LNCaP clone FGC (cell line): Measurements from ENCODE around the gene ACTR1A.
A peak's percentile ranks its signal among the peaks of the same experiment; 100 is the strongest.
"Not testable (repeated sequence)": the region's sequence is repeated elsewhere in the genome, so short reads cannot be mapped to it uniquely, and the experiment has no call there.

ENCODE experiments used
- DNase-seq: peaks from one replicate; pipeline ENCODE4 v3.0.0-alpha.2; 2011; ENCODE audit warnings: low read depth
- H3K4me3 ChIP-seq: 2 replicates; pipeline ENCODE4 v1.5.1; 2011; ENCODE audit warnings: mild to moderate bottlenecking, low read depth, low read length, control low read depth
- CTCF ChIP-seq: IDR thresholded peaks from 2 replicates; pipeline ENCODE4 v1.5.1; 2012; ENCODE audit warnings: mild to moderate bottlenecking; ENCODE audit not compliant: control insufficient read depth, insufficient read depth; ENCODE audit errors: extremely low read depth

The ACTR1A gene

DNA sequence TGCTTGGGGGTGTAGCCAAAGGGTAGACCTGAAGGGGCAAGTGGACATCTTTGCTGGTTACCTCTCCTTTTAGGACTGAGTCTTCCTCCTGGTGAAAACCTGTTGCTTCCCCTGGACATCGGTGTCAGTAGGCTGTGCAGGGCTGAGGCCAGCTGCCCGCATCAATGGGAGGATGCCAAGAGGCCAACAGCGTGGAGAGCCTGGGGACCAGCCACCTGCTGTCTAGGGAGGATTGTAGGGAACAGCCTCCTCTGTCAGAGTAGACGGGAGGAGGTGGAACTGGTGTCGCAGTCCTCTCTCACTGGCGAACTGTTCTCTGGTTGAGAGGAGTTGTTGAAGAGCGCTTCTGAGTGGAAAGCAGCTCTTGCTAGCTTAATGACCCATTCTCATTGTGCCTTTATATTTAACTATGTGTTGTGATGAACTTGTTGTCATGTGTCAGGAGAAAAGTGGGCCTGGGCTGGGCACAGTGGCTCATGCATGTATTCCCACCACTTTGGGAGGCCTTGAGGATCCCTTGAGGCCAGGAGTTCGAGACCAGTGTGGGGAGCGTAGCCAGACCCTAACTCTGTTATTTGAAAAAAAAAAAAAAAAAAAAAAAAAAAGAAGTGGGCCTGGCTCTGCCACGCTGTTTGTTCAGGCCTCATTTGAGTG is 3.1 kb upstream of the ACTR1A start:
- no peak for TF ChIP-seq CTCF
- peak overlapping the region; percentile 83; the same call in 1 of the 2 replicates for H3K4me3 ChIP-seq
- no peak for DNase-seq

GRCh38 chr10:102504976-102505300 is 2.4 kb upstream of the ACTR1A start:
- TF ChIP-seq CTCF, result no peak
- DNase-seq, result no peak
- H3K4me3 ChIP-seq, result peak overlapping the region; percentile 83

- no peak for TF ChIP-seq CTCF
- DNase-seq, result no peak
- H3K4me3 ChIP-seq, result peak overlapping the region; percentile 83
Observed at GRCh38 chr10:102504179-102504975, 1.9 kb upstream of the ACTR1A start.

DNA sequence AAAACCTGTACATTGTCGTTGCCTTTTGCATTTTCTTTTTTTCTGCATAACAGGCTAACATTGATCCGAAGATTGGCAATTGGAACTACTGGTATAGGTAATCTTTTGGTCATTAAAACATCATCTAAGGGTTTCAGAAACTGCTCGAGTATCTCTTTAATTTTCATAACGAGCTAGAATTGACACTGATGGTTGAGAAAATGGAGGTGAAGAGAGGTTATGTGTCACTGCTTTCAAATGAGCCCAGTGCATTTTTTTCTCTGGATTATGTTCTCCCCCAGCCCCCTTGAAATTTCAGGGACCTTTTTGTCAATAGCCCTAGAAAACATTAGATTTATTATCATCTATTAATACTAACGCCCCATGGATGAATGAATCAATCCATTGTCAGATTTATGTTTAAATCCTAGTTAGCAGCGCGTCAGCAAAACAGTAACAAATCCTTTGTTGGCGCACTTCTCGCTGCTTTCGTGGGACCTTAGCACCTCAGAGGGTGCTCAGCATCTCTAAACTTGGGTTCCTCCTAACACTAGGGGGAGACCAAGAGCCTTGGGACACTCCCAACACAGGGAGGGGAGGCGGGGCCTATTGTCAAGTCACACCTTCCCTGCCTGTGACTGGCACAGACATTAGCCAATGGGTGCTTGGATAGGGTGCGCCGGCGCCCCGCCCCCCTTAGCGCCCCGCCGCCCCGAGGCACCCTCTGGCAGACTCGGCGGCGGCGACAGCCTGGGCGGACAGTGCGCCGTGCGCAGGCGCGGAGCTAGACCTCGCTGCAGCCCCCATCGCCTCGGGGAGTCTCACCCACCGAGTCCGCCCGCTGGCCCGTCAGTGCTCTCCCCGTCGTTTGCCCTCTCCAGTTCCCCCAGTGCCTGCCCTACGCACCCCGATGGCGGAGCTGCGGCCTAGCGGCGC is 1.0 kb upstream of the ACTR1A start, which contains the start of gene SUFU:
SUFU (plus strand) TSS at position 709 of the 915 bp plus-strand sequence; CDS start at position 890, 181 bp downstream.
- peak; percentile 84 for TF ChIP-seq CTCF
- DNase-seq, result peak; percentile 94
- H3K4me3 ChIP-seq, result peak within 1 kb of the TSS; percentile 83

- DNase-seq, result peak; percentile 98
- H3K4me3 ChIP-seq, result peak overlapping the region; percentile 83
- TF ChIP-seq CTCF, result no peak
Observed at GRCh38 chr10:102502029-102502336, 529 bp downstream of the ACTR1A start.

GRCh38 chr10:102501201-102502028 is 1.1 kb downstream of the ACTR1A start:
- no peak for DNase-seq
- H3K4me3 ChIP-seq, result peak overlapping the region; percentile 83
- no peak for TF ChIP-seq CTCF

DNA sequence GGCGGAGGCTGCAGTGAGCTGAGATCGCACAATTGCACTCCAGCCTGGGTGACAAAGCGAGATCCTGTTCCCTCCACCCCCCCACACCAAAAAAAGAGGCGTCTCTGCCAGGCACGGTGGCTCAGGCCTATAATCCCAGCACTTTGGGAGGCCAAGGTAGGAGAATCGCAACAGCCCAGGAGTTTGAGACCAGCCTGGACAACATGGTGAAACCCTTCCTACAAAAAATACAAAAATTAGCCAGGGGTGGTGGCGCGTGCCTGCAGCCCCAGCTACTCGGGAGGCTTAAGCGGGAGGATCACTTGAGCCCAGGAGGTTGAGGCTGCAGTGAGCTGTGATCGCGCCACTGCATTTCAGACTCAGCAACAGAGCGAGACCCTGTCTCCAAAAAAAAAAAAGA is 1.8 kb downstream of the ACTR1A start:
- H3K4me3 ChIP-seq, result peak overlapping the region; percentile 83; the same call in 1 of the 2 replicates
- DNase-seq, result not testable (repeated sequence)
